MCF 10A (cell line): ENCODE data around the gene HBA2. TPM values are rescaled to one million over a fixed set of nuclear protein-coding genes. Genes with fewer than 3 reads are reported as not detected.
"Not testable (repeated sequence)": the region's sequence is repeated elsewhere in the genome, so short reads cannot be mapped to it uniquely, and the experiment has no call there.

Experiments used
- BruUV-seq: library from RNA; stranded (reverse); fragments of 400-500 nt; replicated peaks from 2 replicates; lab custom pipeline; 2021; lab: Mats Ljungman, UMichigan
- CTCF ChIA-PET: fragments of 300-600 bp; sonication (Branson Sonifier 250); formaldehyde crosslinking; extraction: SDS; loops from one replicate; lab custom pipeline; 2021; ENCODE audit warnings: antibody characterized with exemption, inconsistent platforms; lab: Yijun Ruan, JAX
- POLR2A ChIA-PET: fragments of 300-600, 350-650 bp; sonication (Branson Sonifier 250); formaldehyde crosslinking; extraction: SDS; loops from one replicate; lab custom pipeline; 2020; ENCODE audit warnings: antibody characterized with exemption, inconsistent platforms; lab: Yijun Ruan, JAX
- DNase-seq: peaks from one replicate; pipeline ENCODE4 v3.0.0-alpha.2; 2018; ENCODE audit not compliant: unreplicated experiment
- H3K27ac Mint-ChIP-seq: one replicate; pipeline ENCODE4 v1.8.0; 2022; ENCODE audit warnings: mild to moderate bottlenecking, low read depth, mixed read lengths; ENCODE audit not compliant: unreplicated experiment
- H3K27me3 Mint-ChIP-seq: one replicate; pipeline ENCODE4 v1.8.0; 2022; ENCODE audit warnings: mixed read lengths; ENCODE audit not compliant: insufficient read depth, unreplicated experiment
- H3K36me3 Mint-ChIP-seq: one replicate; pipeline ENCODE4 v1.8.0; 2022; ENCODE audit warnings: mild to moderate bottlenecking, moderate library complexity, mixed read lengths; ENCODE audit not compliant: insufficient read depth, unreplicated experiment
- H3K4me1 Mint-ChIP-seq: one replicate; pipeline ENCODE4 v1.8.0; 2022; ENCODE audit warnings: mixed read lengths; ENCODE audit not compliant: insufficient read depth, unreplicated experiment
- H3K4me3 Mint-ChIP-seq: one replicate; pipeline ENCODE4 v1.8.0; 2022; ENCODE audit warnings: mild to moderate bottlenecking, moderate library complexity, mixed read lengths; ENCODE audit not compliant: unreplicated experiment
- H3K9me3 Mint-ChIP-seq: one replicate; pipeline ENCODE4 v1.8.0; 2022; ENCODE audit warnings: mixed read lengths; ENCODE audit not compliant: unreplicated experiment
- CTCF ChIP-seq: fragments of 200-600 bp; IDR thresholded peaks from one replicate; pipeline ENCODE4 v1.8.0; 2022; ENCODE audit warnings: antibody characterized with exemption, mild to moderate bottlenecking; ENCODE audit not compliant: unreplicated experiment
- intact Hi-C: fragments of 100-400 bp; cut with micrococcal nuclease; formaldehyde crosslinking; loops from 2 replicates; pipeline ENCODE4 v1.14.1; 2022
- total RNA-seq: library from RNA; stranded (reverse); gene quantifications from 2 replicates; pipeline ENCODE4 v1.2.3, GENCODE V29; 2022

HBA2 gene
- total RNA-seq, 1 experiment from 2014 or later, result not detected

- H3K36me3 Mint-ChIP-seq, result no peaks in the 10 kb centered on the region
- BruUV-seq, result no TSS peak
- DNase-seq, result no peak
- POLR2A ChIA-PET, result interaction anchor here (1.1 kb wide), 1 partner anchor 14 kb away, joined by 3 read pairs; no protein-coding TSS in a partner anchor
- H3K4me3 Mint-ChIP-seq, result no peak overlapping the region
- CTCF ChIA-PET, result no interaction called here
- H3K4me1 Mint-ChIP-seq, result peaks cover 8% of the 10 kb centered on the region
- H3K9me3 Mint-ChIP-seq, result no peaks in the 10 kb centered on the region
- intact Hi-C loops, result no loop called here
- H3K27me3 Mint-ChIP-seq, result peaks cover 30% of the 10 kb centered on the region
- no peak overlapping the region for H3K27ac Mint-ChIP-seq
- TF ChIP-seq CTCF, result no peak
Observed at GRCh38 chr16:160691-161190, 11.9 kb upstream of the HBA2 start.

GRCh38 chr16:162271-162991, 10.2 kb upstream of the HBA2 start:
- DNase-seq, result no peak
- ChIA-PET POLR2A (interaction anchor here (0.8 kb wide), 1 partner anchor 13 kb away, joined by 4 read pairs; no protein-coding TSS in a partner anchor), CTCF (no interaction called here)
- Mint-ChIP-seq H3K36me3 (no peaks in the 10 kb centered on the region), H3K27me3 (peaks cover 27% of the 10 kb centered on the region), H3K4me1 (peaks cover 8% of the 10 kb centered on the region), H3K4me3 (no peak overlapping the region), H3K9me3 (no peaks in the 10 kb centered on the region), H3K27ac (no peak overlapping the region)
- TF ChIP-seq CTCF, result no peak
- intact Hi-C loops, result no loop called here
- no TSS peak for BruUV-seq

GRCh38 chr16:163139-163538, 9.5 kb upstream of the HBA2 start:
- intact Hi-C loops, H3K36me3 Mint-ChIP-seq, BruUV-seq, CTCF ChIA-PET, H3K27ac Mint-ChIP-seq, DNase-seq, H3K4me1 Mint-ChIP-seq, H3K9me3 Mint-ChIP-seq, H3K4me3 Mint-ChIP-seq: not testable (repeated sequence)
- peaks cover 20% of the 10 kb centered on the region for H3K27me3 Mint-ChIP-seq
- POLR2A ChIA-PET, result interaction anchor here (0.8 kb wide), 1 partner anchor 13 kb away, joined by 4 read pairs; no protein-coding TSS in a partner anchor

GRCh38 chr16:163696-164095, 9.0 kb upstream of the HBA2 start:
- intact Hi-C loops, H3K27ac Mint-ChIP-seq, POLR2A ChIA-PET, H3K9me3 Mint-ChIP-seq, H3K4me1 Mint-ChIP-seq, H3K4me3 Mint-ChIP-seq, BruUV-seq, H3K36me3 Mint-ChIP-seq, DNase-seq, CTCF ChIA-PET: not testable (repeated sequence)
- H3K27me3 Mint-ChIP-seq, result peaks cover 14% of the 10 kb centered on the region

GRCh38 chr16:164134-164823, 8.4 kb upstream of the HBA2 start:
- H3K4me3 Mint-ChIP-seq, H3K9me3 Mint-ChIP-seq, BruUV-seq, H3K36me3 Mint-ChIP-seq, H3K4me1 Mint-ChIP-seq, intact Hi-C loops, CTCF ChIA-PET, POLR2A ChIA-PET, DNase-seq, H3K27ac Mint-ChIP-seq, H3K27me3 Mint-ChIP-seq: not testable (repeated sequence)
